GM18861 (cell line): ENCODE measurements around the gene TRPT1.

Experiments used
- ATAC-seq: cut with Tn5 transposase; IDR thresholded peaks from one replicate; pipeline ENCODE4 v1.9.1; 2021; ENCODE audit not compliant: unreplicated experiment

TRPT1 gene

DNA sequence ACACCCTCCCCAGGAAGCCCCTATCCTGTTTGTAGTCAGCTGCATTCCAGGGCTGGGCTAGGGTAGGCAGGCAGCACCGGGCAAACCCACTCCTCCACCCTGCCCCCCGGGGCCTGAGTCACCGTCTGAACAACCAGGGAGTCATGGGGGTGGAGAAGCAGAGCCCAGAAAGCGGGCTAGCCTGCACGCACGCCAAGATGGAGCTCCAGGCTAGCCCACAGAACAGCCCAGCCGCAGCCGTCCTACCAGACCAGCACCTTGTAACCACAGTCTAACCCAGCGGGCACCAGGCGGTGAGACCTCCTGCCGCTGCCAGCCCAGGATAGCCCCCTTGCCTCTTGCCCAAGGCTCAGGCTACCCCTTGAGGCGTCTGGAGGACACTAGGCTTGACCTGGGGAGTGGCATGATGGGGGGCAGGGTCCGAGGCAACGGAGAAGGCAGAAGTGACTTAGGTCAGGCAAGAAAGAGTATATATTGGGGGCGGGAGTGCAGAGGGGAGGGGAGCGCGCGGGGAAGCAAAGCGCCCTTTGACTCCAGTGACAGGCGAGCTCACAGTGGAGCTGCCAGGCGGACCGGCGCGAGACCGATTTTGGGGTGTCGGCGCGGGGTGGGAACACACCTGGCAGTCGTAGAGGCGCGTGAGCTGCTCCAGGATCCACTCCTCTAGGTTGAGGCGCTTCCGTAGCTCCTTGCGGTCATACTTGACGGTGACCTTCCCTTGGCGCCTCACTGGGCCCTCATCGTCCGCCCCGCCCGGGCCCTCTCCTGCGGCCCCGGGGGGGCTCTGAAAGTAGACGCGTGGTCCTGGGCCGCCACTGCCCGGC is 20.0 kb upstream of the TRPT1 start:
- no peak for ATAC-seq

DNA sequence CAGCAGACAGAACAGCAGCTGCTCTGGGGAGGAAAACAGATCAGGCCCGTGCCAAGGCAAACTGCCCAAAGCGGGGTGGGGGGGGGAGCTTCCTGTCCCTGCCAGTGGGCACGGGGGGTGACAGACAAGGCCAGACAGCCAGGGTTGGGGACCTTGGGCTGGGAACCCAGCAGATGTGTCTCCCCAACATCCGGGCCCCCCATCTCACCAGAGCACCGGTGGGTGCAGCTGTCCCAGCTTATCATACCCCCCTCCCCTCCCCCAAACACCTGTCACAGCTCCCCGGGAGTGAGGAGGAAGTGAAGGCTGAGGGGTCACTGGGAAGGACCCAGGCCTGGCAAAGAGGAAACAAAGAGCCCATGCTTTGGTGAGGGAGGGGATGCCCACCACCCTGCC is 19.4 kb upstream of the TRPT1 start:
- ATAC-seq, result no peak

GRCh38 chr11:64244966-64245365 is 19.0 kb upstream of the TRPT1 start:
- ATAC-seq, result no peak

DNA sequence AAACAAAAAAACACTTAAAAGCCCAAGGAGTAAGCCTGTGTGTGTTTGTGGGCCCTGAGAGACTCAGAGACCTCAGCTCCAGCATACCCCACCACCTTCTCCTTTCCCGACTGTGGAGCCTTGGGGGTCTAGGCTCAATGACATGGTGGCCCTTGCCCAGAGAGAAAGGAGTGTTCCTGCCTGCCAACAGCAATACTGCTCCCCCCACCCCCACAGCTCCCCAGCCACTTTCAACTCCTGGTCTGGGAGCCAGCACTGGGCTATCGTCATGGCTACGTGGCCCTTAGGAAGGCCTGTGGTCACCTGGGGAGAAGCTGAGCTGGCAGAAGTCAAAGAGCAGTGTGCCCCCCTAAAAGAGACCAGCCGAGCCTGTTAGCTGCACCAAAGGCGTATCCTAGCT is 18.1 kb upstream of the TRPT1 start:
- no peak for ATAC-seq

- ATAC-seq, result no peak
Measured at GRCh38 chr11:64243236-64243854, 17.4 kb upstream of the TRPT1 start.

DNA sequence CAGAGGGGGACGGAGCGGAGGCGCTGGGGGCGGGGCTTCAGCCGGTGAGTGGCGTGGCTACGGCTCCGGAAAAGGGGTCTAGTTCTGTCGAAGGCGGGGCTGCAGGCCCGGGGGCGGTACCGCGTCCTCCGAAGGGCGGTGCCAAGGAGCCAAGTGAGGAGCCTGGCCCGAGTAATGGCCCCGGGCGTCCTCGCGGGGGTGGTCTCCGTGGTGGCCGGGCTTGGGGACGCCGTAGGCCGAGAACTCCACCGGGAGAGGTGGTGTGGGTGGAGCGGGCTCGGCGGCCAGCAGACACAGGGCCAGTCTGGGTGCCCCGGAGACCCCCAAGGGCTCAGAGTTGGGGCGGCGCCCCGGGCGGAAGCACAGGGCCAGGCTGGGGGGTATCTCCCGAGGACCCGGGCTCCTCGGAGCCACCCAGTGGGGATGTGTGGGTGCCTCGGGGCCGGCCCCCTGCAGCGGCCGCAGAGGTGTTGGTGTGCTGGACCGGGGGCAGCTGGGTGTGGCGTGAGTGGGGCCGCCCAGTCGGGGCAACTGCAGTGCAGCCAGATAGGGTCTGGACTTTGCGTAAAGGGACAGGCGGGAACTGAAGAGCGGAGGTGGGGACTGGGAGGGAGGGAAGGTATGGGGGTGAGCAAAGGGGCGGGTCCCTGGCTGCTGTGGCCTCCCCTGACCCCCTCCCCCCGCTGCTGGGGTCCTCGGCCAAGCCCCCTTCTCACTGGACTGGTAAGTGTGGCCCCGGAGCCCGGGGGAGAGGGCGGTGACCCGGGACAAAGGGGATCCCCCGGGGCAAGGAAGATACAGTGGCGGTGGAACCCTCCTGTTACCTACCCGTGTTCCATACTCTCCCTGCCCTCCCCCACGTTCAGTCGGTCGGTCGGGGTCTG is 15.7 kb upstream of the TRPT1 start:
- ATAC-seq, result peak; percentile 4

DNA sequence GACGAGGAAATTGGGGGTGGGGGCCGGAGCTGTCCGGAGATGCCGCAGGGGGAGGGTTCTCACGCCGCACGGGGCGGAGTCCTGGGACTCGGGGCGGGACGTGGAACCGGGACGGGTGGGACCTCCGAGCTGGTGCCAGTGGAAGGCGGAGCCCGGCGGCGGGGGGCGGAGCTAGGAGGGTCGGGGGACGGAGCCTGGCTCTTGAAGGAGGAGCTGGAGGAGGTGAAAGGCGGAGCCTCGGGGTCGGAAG is 15.2 kb upstream of the TRPT1 start:
- ATAC-seq, result peak; percentile 50

- ATAC-seq, result peak; percentile 45
Measured at GRCh38 chr11:64240435-64241240, 14.7 kb upstream of the TRPT1 start, which contains the start of gene FKBP2. Gene FKBP2 (plus strand): TSS chr11:64241095. CDS start chr11:64242388, 1,293 bp downstream.

GRCh38 chr11:64239662-64240434 is 13.9 kb upstream of the TRPT1 start:
- no peak for ATAC-seq

DNA sequence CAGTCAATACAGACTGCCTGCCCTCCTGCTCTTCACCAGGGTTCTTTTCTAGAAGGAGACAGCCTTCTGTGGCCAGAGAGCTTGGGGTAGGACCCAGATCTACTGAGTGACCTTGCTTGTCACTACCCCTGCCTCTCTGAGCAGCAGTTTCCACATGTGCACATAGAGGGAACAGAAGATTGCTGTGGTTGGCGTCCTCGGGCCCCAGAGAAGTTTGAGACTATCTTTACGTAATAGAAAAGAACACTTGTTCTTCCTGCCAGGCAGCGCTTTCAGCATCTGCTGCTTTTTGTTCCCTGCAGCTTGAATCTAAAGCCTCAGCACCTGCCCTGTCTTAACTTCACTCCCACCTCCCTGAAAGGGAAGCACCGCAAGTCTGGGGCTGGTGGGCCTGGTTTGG is 13.0 kb upstream of the TRPT1 start:
- no peak for ATAC-seq

GRCh38 chr11:64238076-64238475 is 12.1 kb upstream of the TRPT1 start:
- ATAC-seq, result no peak

- ATAC-seq, result no peak
Measured at GRCh38 chr11:64237484-64237951, 11.5 kb upstream of the TRPT1 start.

- ATAC-seq, result no peak
Measured at GRCh38 chr11:64235437-64236161, 9.6 kb upstream of the TRPT1 start.

- no peak for ATAC-seq
Measured at GRCh38 chr11:64234647-64235379, 8.8 kb upstream of the TRPT1 start.

DNA sequence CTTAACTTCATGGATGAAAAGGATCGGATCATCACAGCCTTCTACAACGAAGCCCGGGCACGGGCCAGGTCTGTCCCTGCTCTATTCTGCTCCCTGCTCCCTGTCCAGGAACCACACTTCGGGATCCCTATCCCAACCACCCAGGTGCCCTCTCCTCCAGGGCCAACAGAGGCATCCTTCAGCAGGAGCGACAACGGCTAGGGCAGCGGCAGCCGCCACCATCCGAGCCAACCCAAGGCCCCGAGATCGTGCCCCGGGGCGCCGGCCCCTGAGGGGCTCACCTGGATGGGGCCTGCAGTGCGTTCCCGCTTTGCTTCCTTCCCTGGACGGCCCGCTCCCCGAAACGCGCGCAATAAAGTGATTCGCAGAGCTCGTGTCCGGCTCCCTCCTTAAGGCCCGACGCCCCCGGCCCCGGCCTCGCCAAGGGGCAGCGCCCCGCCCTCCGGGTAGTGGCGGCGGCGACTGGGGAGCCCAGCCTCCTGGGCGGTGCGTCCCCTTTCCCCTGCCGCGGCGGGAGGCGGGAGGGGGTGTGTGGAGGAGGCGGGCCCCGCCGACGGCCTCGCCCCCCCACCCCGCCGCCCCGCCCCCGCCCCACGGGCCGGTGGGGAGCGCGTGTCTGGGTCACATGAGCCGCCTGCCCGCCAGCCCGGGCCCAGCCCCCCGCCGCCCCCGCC is 8.1 kb upstream of the TRPT1 start, which contains the start of gene VEGFB:
Gene VEGFB (plus strand): TSS at position 672 of the 674 bp plus-strand sequence. CDS start 250 bp downstream, outside the sequence.
- ATAC-seq, result peak; percentile 30

DNA sequence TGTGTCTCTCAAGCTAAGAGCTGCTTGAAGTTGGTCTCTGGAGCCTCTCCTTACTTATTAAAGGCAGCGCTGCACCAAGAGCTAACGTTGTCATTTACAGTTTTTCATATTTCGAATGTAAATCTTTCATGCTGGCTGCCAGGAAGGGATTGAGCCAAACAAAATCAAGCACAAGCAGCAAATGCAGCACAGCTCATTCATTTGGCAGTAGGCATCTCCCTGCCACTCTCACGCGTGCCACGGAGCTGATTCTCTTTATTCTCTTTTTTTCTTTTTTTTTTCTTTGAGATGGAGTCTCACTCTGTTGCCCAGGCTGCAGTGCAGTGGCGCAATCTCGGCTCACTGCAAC is 7.0 kb upstream of the TRPT1 start:
- no peak for ATAC-seq

DNA sequence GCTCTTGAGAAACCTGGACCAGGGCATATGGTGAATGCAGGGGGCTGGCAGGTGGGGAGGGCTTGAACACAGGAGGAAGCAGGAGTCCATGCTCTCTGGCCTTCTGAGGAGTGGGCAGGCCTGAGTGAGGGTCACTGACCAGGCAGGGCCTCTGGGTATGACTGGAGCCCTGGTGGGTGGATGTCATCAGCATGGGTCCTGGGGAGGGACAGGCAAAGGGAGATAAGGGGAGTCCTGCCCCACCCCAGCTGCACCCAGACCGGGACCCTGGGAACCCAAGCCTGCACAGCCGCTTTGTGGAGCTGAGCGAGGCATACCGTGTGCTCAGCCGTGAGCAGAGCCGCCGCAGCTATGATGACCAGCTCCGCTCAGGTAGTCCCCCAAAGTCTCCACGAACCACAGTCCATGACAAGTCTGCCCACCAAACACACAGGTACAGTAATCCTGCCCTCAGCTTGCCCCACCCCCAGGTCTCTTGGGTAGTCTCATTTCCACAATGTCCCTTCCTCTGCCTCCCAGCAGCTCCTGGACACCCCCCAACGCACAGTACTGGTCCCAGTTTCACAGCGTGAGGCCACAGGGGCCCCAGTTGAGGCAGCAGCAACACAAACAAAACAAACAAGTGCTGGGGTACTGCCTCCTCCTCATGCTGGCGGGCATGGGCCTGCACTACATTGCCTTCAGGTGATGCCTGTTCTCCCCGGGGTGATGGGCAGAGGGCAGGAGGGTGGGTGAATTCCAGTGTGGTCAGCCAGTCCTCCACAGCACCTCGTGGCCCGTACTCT is 6.4 kb upstream of the TRPT1 start:
- no peak for ATAC-seq
